ENCODE measurements around the gene RAB10.
"Not testable (repeated sequence)": the region's sequence is repeated elsewhere in the genome, so short reads cannot be mapped to it uniquely, and the experiment has no call there.

RAB10 gene

GRCh38 chr2:26165403-26165802, 131.5 kb downstream of the RAB10 start:
- no peak for DNase-seq

- not testable (repeated sequence) for DNase-seq
These were observed 132.7 kb downstream of the RAB10 start for GRCh38 chr2:26166541-26166940.

GRCh38 chr2:26168785-26169184, 134.9 kb downstream of the RAB10 start:
- no peak for DNase-seq

GRCh38 chr2:26169226-26169625, 135.3 kb downstream of the RAB10 start:
- DNase-seq = no peak

- no peak for DNase-seq
These were observed 136.0 kb downstream of the RAB10 start for GRCh38 chr2:26169681-26170414.

GRCh38 chr2:26170795-26171194, 136.9 kb downstream of the RAB10 start:
- no peak for DNase-seq

- no peak for DNase-seq
These were observed 138.4 kb downstream of the RAB10 start for GRCh38 chr2:26172189-26172870.

- DNase-seq = no peak
These were observed 139.2 kb downstream of the RAB10 start, which contains the start of gene GAREM2 for GRCh38 chr2:26172871-26173775. Gene GAREM2 (plus strand): TSS chr2:26173088. CDS start chr2:26173221, 133 bp downstream.

- DNase-seq = no peak
These were observed 140.0 kb downstream of the RAB10 start for GRCh38 chr2:26173776-26174482.

- no peak for DNase-seq
These were observed 141.0 kb downstream of the RAB10 start for GRCh38 chr2:26174691-26175465.

GRCh38 chr2:26175466-26176278, 141.8 kb downstream of the RAB10 start:
- no peak for DNase-seq

GRCh38 chr2:26176279-26176615, 142.4 kb downstream of the RAB10 start:
- no peak for DNase-seq

- DNase-seq = no peak
These were observed 143.2 kb downstream of the RAB10 start for GRCh38 chr2:26177122-26177521.

GRCh38 chr2:26178246-26178645, 144.4 kb downstream of the RAB10 start:
- DNase-seq = no peak

- DNase-seq = peak; percentile 36
These were observed 145.0 kb downstream of the RAB10 start for GRCh38 chr2:26178746-26179436.

- no peak for DNase-seq
These were observed 145.6 kb downstream of the RAB10 start for GRCh38 chr2:26179446-26179913.

- no peak for DNase-seq
These were observed 148.6 kb downstream of the RAB10 start for GRCh38 chr2:26182441-26182840.

GRCh38 chr2:26182887-26183630, 149.2 kb downstream of the RAB10 start:
- no peak for DNase-seq

GRCh38 chr2:26184121-26184520, 150.2 kb downstream of the RAB10 start:
- no peak for DNase-seq

Data from DMS153 (cell line).